ENCODE data around the gene CACNA2D4. TPM values are rescaled to one million over a fixed set of nuclear protein-coding genes. Genes with fewer than 3 reads are reported as not detected.

CACNA2D4 gene
- total and polyA plus RNA-seq, 2 of the 13 experiments (the other 11 are each of a cell fraction or from before 2014, with no cell fraction given): 14.2 to 136 TPM

GRCh38 chr12:1830981-1831963 is 87.2 kb downstream of the CACNA2D4 start (continued):
- TF ChIP-seq, protein P1, sequence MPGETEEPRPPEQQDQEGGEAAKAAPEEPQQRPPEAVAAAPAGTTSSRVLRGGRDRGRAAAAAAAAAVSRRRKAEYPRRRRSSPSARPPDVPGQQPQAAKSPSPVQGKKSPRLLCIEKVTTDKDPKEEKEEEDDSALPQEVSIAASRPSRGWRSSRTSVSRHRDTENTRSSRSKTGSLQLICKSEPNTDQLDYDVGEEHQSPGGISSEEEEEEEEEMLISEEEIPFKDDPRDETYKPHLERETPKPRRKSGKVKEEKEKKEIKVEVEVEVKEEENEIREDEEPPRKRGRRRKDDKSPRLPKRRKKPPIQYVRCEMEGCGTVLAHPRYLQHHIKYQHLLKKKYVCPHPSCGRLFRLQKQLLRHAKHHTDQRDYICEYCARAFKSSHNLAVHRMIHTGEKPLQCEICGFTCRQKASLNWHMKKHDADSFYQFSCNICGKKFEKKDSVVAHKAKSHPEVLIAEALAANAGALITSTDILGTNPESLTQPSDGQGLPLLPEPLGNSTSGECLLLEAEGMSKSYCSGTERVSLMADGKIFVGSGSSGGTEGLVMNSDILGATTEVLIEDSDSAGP (CRISPR knock-in tag; IDR thresholded peaks at IDR 0.05; ENCODE audit: borderline replicate concordance): peak; percentile 61
- peak; percentile 74; the same call in 1 of the 2 replicates for TF ChIP-seq ZNF225 (CRISPR knock-in tag; IDR thresholded peaks at IDR 0.05)
- no peak for TF ChIP-seq ZKSCAN1 (IDR thresholded peaks at IDR 0.05; ENCODE audit: low read length)
- peak; percentile 83 for TF ChIP-seq SAP130 (CRISPR knock-in tag; IDR thresholded peaks at IDR 0.05; ENCODE audit: low read depth)
- 0 out of 2 replicates have a peak, but pooled peaks have one; percentile 43 for TF ChIP-seq NAIF1 (CRISPR knock-in tag; IDR thresholded peaks at IDR 0.05; ENCODE audit: borderline replicate concordance)
- peak; percentile 68; the same call in 1 of the 2 replicates for TF ChIP-seq ZBTB42 (CRISPR knock-in tag; IDR thresholded peaks at IDR 0.05)
- TF ChIP-seq ZNF546 (CRISPR knock-in tag; conservative IDR thresholded peaks at IDR 0.05): no peak
- TF ChIP-seq ZNF383 (CRISPR knock-in tag; IDR thresholded peaks at IDR 0.05; ENCODE audit: borderline replicate concordance): no peak
- TF ChIP-seq, protein P2, sequence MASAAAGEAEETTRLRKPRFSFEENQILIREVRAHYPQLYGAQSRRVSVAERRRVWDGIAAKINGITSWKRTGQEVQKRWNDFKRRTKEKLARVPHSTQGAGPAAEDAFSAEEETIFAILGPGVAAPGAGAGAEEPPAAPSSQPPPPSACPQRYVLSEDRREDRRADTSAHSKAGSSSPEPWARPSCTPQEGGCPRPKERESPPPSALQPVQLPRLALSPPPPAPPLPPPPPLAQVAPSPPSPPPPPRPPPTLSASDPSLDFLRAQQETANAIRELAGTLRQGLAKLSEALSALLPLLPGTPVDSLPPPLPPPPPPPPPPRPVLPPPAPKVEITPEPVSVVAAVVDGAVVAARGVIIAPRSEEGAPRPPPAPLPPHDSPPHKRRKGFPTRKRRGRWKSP (CRISPR knock-in tag; IDR thresholded peaks at IDR 0.05): 0 out of 2 replicates have a peak, but pooled peaks have one; percentile 33
- TF ChIP-seq FOXA1 (IDR thresholded peaks at IDR 0.05): no peak
- TF ChIP-seq FOXA1 (CRISPR knock-in tag; IDR thresholded peaks at IDR 0.05): no peak
- TF ChIP-seq BORCS8-MEF2B (CRISPR knock-in tag; IDR thresholded peaks at IDR 0.05): peak; percentile 80; the same call in 1 of the 2 replicates
- TF ChIP-seq KDM3A (CRISPR knock-in tag; IDR thresholded peaks at IDR 0.05; ENCODE audit: low read depth): peak; percentile 64; the same call in 1 of the 2 replicates
- TF ChIP-seq IKZF1 (IDR thresholded peaks at IDR 0.05): no peak
- TF ChIP-seq ZNF329 (CRISPR knock-in tag; IDR thresholded peaks at IDR 0.05; ENCODE audit: low read depth): 0 out of 2 replicates have a peak, but pooled peaks have one; percentile 58
- TF ChIP-seq ZBTB33 (CRISPR knock-in tag; IDR thresholded peaks at IDR 0.05): peak; percentile 34; the same call in 1 of the 2 replicates
- peak; percentile 56; the same call in 1 of the 2 replicates for TF ChIP-seq IRX3 (CRISPR knock-in tag; IDR thresholded peaks at IDR 0.05; ENCODE audit: borderline replicate concordance, low read depth)
- no peak for TF ChIP-seq ZNF780A (CRISPR knock-in tag; IDR thresholded peaks at IDR 0.05)
- TF ChIP-seq, protein P3, sequence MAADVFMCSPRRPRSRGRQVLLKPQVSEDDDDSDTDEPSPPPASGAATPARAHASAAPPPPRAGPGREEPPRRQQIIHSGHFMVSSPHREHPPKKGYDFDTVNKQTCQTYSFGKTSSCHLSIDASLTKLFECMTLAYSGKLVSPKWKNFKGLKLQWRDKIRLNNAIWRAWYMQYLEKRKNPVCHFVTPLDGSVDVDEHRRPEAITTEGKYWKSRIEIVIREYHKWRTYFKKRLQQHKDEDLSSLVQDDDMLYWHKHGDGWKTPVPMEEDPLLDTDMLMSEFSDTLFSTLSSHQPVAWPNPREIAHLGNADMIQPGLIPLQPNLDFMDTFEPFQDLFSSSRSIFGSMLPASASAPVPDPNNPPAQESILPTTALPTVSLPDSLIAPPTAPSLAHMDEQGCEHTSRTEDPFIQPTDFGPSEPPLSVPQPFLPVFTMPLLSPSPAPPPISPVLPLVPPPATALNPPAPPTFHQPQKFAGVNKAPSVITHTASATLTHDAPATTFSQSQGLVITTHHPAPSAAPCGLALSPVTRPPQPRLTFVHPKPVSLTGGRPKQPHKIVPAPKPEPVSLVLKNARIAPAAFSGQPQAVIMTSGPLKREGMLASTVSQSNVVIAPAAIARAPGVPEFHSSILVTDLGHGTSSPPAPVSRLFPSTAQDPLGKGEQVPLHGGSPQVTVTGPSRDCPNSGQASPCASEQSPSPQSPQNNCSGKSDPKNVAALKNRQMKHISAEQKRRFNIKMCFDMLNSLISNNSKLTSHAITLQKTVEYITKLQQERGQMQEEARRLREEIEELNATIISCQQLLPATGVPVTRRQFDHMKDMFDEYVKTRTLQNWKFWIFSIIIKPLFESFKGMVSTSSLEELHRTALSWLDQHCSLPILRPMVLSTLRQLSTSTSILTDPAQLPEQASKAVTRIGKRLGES (CRISPR knock-in tag; IDR thresholded peaks at IDR 0.05; ENCODE audit: borderline replicate concordance): peak; percentile 72; the same call in 1 of the 2 replicates
